GM04504 (cell line): ENCODE measurements around the gene CFAP20.

Source experiments
- DNase-seq: peaks from one replicate; pipeline ENCODE4 v3.0.0-alpha.2; 2012; ENCODE audit warnings: low read depth

Gene CFAP20

GRCh38 chr16:58124601-58124915 lies 4.6 kb downstream of the CFAP20 start:
- DNase-seq, result no peak

GRCh38 chr16:58123896-58124600 lies 5.1 kb downstream of the CFAP20 start:
- DNase-seq, result no peak

- DNase-seq, result no peak
Observed at GRCh38 chr16:58121132-58121531, 8.0 kb downstream of the CFAP20 start.

DNA sequence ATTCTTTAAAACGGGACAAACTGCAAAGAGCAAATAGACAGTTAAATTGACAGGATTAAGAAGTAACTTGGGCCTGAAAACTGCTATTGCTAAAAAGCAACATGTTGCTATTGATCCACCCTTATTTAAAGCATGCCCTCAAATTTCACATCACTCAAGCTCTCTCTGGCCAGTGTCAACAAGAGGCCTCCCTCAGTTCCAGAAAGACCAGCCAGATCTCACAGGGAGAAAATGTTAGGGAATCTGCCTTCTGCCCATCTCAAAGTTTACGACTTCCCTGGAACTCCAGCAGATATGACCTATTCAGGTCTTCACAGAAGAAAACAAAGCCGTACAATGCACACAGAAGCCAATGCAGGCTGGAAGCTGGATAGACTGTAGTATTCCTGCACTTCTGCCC lies 8.9 kb downstream of the CFAP20 start:
- DNase-seq, result no peak

- no peak for DNase-seq
Observed at GRCh38 chr16:58119509-58119845, 9.7 kb downstream of the CFAP20 start.

- DNase-seq, result no peak
Observed at GRCh38 chr16:58118801-58119508, 10.2 kb downstream of the CFAP20 start.

DNA sequence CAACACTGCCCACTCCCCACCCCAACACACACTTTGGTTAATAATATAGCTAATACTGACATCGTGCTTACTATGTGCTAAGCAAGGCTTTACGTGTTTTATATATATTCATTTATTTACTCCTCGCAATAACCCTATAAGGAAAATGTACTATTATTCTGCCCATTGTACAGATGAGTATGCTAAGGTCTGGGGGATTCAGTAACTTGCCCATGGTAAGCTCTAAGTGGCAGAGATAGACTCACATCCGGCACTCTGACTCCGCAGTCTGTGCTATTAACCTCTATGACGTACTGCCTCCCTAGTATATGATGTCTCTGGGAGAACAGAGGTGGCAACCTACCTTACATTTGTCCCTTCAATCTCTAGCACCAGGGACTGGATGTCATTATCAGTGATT lies 12.7 kb downstream of the CFAP20 start:
- no peak for DNase-seq

- DNase-seq, result no peak
Observed at GRCh38 chr16:58116081-58116480, 13.1 kb downstream of the CFAP20 start.

DNA sequence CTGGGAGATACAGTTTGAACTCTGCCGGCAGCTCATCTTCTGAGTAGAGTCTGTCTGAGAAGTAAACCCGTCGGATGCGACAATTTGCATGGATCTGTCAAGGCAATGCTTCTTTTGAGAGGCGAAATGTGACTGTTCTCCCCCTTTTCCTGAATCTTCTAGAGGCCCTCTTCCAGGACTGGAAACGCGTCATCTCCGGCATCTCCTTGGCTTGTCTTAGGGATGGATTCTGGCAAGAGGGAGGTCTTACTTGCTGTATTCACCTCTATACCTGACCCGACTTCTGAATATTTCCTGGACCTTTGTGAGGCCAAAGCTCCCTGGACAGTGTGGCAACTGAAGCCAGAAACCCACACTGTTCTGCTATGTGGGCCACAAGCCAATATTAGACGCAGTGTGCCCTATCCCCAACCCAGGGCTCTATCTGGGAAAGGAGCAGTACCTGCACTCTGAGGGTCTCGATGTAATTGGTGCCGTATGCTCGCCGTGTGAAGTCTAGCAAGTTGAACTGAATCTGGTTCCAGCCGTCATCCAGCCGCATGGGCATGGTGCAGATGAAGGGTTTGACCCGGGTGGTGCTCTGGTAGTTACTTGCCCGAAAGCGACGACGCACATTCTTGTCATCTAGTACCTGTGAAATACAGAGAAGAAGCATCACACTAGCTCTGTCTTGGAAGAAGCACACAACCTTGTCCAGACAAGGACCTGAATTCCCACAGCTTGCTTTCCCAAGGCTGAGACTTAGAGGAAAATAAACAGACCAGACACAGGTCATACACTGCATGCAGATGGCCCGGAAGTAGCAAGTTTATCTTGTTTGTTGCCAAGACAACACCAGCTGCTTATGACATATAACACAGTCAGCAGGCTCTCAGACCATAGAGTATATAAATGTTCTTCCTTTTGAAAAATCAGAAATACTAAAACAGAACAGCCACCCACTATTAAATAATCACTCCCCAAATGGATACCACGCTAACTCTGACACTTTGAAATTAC lies 14.1 kb downstream of the CFAP20 start:
- no peak for DNase-seq

DNA sequence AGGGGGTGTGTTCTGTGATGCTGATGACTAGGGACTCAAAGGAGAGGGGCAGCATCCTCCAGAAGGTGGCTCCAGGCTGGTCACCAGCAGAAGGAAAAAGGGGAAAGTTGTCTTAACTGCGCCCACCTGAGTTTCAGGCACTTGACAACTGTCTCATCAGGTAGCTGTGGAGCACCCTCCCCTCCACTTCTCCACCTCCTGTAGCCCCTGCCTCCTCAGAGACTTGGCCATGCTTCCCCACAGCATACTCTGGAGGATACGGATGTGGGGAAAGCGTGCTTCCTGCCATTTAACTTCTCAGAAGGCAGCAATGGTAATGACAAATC lies 17.9 kb downstream of the CFAP20 start:
- no peak for DNase-seq

DNA sequence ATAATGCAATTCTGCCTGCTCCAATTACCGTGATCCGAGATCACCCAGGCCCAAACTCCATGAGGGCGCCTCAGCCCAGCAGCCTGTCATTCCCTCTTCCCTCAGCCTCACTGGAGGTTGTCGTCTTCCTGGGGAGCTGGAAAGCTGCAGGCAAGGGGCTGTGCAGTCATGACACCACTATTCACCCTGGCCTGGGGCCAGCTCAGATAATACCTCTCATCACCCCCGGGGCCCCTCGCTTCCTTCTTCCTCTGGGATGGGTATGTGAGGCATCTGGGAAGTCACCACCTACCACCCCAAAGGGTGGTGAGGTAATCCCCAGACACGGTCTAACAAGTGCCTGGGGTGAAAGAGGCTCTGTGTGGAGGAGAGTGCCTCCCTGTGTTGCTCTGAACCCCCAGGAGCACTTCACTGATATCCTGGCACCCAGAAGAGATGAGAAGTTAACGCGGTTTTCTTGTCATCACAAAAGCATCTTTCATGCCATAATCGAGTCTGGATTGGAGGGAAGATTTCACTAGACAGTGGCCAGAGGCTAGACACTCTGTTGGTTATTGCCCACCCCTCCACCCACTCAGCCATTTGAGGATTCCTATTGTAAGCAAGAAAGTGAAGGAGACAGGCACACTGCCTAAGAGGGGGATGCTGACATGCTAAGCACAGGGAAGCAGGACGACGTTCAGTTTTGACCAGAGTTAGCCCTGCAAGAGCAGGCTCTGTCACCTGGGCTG lies 18.4 kb downstream of the CFAP20 start:
- DNase-seq, result no peak

- no peak for DNase-seq
Observed at GRCh38 chr16:58109881-58110280, 19.3 kb downstream of the CFAP20 start.

DNA sequence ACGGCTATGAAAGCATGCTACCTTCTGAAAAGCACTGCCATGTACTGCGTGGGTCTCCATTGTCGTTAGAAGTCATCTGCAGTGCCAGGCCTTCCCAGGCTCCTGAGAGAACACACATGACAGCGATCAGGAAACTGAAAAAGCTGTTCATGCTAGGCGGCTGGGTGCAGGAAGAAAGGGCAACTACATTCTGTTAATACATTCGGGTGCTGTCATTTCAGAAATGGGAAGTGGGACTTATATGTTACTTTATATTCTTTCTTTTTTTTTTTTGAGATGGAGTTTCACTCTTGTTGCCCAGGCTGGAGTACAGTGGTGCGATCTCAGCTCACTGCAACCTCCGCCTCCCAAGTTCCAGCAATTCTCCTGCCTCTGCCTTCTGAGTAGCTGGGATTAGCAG lies 19.9 kb downstream of the CFAP20 start:
- DNase-seq, result no peak

DNA sequence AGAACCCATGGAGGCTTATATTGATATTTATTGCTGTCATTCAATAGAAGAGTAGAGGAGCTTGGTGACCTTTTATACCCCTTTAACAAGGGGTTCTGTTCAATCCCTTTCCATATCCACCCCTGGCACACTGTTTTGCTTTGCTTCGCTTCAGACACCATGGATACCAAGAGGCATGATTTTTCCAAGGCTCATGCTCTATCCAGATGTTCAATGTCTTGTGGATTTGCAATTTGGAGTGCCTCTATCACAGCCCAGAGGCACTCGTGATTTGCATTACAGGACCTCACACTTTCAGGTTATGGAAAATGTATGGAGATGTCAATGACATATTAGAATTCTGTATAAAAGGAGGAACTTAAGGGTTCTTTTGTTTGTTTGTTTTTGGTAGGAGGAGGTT lies 21.5 kb downstream of the CFAP20 start:
- DNase-seq, result no peak

GRCh38 chr16:58107228-58107627 lies 22.0 kb downstream of the CFAP20 start:
- no peak for DNase-seq

GRCh38 chr16:58105631-58106030 lies 23.6 kb downstream of the CFAP20 start:
- DNase-seq, result no peak

- no peak for DNase-seq
Observed at GRCh38 chr16:58102665-58103392, 26.4 kb downstream of the CFAP20 start.

DNA sequence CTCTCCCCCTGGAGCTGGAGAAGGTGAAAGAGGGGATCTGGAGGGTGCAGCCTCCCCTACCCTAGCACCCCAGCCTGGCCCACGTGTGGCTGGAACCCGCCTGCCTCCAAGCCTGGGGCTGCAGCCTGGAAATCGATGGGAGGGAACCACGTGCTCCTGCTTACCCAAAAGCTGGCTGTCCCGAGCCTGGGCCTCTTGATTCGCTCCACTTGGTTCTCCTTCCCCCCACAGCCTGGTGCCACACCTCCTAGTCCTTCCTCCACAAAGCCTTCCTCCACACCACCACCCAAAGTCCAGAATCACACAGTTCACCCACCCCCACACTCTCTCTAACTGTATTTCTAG lies 29.3 kb downstream of the CFAP20 start:
- no peak for DNase-seq

DNA sequence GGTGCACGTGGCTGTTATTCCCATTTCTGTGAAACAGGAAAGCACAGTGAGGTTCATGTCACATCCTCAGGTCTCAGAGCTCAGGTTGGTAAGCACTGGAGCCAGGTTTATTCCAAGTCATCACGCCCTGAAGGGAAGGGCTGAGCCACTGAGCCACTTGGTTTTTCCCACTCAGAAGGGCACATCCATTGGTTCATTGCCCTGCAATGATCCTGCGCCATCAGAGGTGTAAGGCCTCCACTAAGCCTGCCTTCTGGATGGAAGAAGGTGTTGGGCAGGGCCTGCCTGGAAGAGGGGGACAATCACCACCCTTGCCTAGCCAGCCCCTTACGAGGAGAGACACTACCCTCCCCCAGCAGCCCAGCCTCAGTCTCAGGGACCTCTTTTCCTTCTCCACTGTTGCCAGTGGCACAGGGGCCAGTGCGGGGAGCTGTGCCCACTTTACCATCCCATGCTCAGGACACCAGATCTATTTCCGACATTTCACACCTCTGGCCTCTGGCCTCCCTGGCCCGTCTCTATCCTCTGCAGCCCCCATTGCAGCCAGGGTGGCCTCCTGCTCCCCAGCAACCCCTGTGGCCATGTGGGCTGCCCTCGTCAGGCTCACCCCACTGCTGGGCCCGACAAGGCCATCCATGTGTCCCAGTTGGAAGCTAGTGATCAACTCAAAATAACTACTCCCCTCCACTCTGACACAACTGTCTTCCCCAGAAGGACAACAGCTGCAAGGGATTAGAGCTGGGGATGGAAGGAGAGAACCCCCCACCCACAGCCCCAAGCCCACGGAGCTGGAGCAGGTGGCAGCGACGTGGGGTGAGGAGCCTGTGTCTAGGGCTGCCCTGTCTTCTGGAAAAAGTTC lies 29.9 kb downstream of the CFAP20 start:
- no peak for DNase-seq

DNA sequence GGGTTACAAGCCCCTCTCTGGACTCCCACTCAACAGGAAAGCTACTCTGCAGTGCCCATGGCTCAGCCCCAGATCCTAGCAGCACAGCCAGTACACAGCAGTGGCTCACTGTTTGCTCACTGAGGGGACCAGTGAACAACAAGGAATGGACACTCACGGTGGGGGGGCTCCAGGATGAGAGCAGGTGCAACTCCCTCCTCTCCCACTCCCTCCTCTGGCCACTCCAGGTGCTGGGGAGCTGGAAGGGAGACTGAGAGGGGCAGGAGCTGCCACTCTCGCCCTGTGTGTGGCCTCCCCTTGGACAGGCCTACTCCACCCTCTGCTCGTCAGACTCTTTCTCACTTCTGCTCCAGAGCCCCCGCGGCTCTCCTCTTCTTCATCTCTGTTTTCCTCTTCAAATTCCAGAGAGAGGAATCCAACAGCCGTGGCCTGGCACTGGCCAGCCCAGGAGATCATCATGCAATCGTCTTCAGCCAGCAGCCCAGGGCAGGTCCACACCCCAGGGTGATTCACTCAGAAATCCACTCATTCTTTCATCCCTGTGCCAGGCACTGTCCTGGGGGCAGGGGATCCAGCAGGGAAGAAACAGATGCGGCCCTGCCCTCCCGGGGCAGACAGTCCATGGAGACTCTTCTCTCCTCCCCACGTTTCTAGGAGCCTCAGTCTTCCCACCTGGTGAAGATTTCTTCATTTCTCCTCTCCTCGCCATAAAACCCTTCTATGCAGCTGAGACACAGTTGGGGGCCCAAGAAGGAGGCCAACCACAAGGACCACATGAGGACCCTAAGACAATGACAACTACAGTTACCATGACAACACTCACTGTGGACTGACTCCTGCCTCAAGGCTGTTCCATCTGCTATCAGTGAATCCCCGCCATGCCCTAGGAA lies 30.7 kb downstream of the CFAP20 start:
- peak; percentile 34 for DNase-seq
